Stimulated activated CD8-positive, alpha-beta memory T cell treated with anti-CD3 and anti-CD28 coated beads, Interleukin-4, amount 100 ng/mL, for 48 hours (primary cell): ENCODE results near the gene IVD.
"Not testable (repeated sequence)": the region's sequence is repeated elsewhere in the genome, so short reads cannot be mapped to it uniquely, and the experiment has no call there.

Source experiments
- DNase-seq: peaks from one replicate; pipeline ENCODE4 v3.0.0-alpha.2; 2020

Gene IVD

DNA sequence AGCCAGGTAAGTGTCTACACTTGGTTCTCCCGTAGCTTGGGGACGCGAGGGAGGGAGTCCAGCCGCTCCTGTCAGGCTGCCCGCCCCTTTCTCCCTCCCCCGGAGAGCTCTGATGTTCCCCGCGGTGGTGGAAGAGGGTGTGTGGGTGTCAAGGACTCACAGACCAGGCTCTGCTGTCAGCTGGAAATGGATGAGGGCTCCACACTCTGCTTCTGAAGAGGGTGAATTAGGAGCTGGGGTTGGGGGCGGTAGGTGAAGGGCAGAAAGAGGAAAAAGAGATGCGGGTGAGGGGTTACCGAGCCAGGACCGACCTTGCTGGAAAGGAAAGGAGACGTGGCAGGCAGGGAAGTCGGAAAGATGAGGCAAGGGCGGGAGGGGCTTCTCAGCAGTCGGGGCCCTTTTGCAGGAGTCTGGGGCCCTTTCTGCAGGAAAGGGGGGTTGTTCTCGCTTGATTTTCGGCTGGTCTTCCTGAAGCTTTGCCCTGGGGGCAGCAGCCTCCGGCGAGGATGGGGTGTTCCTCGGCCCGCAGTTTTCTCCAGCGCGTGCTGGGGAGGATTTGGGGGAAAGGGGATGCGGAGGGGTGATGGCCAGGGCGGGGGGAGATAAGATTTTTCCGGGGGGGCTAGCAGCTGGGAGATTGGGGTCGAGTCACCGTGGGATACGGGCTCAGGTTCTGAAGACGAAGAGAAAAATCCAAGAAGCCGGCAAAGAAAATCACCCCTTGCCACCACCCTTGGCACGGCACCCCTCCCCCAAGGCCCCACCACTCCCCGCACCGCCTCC, 34.6 kb downstream of the IVD start:
- DNase-seq, result peak; percentile 63

- DNase-seq, result peak; percentile 98
Measured at GRCh38 chr15:40440743-40441564, 35.4 kb downstream of the IVD start, which contains the start of gene BAHD1. Gene BAHD1 (plus strand): TSS chr15:40440953. CDS start chr15:40458465, 17,512 bp downstream.

GRCh38 chr15:40441565-40442531, 36.3 kb downstream of the IVD start:
- DNase-seq, result no peak

DNA sequence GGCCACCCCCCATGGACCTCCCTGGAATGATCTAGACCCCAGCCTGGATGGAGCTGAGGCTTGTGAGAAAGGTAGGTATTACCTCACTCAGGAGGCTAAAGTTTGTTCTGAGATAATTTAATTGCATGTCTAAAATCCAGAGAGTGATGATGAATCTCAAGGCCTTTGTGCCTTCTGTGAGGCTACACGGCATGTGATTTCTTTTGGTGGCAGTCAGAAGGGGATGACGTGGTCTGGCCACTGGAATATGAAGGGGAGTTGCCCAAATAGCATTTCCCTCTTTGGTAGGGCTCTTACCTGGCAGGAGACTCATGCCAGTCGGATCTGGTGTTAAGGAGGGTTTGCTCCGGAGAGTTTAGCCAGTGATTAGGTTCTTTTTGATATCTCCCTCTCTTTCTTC, 37.7 kb downstream of the IVD start:
- no peak for DNase-seq

DNA sequence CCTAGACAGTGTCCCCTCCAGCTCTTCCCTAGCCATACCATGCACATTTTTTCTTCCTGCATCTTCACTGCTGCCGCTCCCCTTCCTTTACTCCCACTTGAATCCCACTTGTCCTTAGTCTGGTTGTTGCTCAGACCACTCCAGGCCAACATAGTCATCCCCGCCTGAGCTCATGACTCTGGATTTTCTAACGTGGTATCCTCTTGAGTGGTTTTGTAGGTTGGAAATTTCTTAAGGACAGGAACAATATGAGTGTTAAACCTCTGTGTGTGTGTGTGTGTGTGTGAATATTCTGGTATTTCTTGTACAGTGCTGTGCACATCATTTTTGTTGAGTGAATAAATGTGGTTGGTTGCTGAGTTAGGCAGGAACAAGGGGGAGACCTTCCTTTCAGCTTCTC, 38.3 kb downstream of the IVD start:
- DNase-seq, result no peak

DNA sequence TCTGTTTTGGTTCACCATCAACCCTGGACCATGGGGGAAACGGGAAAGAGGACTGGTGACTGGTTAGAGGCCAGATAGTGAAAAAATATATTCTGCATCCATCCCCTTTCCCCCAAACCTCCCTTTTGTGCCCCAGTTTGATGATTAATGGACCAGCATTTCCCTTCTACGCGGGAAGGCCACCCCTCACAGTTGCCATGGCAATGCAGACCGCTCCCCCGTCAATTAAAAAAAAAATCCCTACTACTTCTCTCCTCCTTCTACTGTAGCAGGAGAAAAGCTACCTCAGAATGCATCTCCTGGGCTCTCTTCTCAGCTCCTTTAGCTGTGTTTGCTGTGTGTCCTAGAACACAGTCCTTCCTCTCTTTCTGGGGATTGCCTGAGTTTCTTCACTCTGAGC, 39.1 kb downstream of the IVD start:
- DNase-seq, result no peak

DNA sequence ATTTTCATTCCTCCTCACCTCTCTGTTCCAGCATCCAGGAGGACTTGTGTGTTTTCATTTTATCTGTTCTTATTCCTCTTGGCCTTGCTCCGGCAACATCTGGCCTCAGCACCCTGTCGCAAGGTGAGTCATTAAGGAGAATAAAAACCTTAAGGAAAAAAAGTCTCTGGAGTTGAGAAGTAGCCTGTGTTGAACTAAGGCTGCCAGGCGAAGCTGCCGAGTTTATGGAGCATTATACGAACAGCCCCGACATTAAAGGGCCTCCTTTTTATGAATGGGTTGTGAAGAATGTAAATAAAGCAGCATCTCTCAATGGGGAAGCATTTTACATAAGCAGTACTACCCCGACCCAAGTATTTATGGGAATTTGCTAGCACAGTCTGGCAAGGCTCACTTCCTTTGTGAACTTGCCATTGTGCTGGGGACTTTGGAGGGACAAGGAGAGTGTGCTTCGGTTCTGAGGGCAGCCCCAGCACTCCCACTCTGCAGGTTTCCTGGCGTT, 39.9 kb downstream of the IVD start:
- no peak for DNase-seq

DNA sequence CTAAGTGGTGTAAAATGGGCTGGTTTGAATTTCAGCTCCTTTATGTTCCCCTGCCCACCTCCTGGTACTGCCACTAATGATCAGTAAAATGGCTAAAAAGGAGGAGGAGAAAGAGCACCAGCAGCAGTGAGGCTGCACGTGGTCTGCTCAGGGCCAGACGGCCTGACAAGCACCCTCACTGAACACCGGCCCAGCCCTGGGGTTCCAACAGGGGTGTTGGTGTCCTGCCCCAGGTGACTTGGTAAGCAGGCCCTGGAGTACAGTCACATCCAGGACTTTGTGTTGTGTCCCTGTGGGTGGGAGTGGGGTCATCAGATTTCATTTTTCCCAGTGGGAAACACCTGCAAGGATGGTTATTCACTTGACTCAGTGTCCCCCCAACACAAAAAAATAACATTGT, 40.5 kb downstream of the IVD start:
- DNase-seq, result no peak

- DNase-seq, result no peak
Measured at GRCh38 chr15:40448354-40448753, 42.8 kb downstream of the IVD start.

- DNase-seq, result no peak
Measured at GRCh38 chr15:40449275-40449674, 43.7 kb downstream of the IVD start.

GRCh38 chr15:40450047-40450446, 44.5 kb downstream of the IVD start:
- no peak for DNase-seq

DNA sequence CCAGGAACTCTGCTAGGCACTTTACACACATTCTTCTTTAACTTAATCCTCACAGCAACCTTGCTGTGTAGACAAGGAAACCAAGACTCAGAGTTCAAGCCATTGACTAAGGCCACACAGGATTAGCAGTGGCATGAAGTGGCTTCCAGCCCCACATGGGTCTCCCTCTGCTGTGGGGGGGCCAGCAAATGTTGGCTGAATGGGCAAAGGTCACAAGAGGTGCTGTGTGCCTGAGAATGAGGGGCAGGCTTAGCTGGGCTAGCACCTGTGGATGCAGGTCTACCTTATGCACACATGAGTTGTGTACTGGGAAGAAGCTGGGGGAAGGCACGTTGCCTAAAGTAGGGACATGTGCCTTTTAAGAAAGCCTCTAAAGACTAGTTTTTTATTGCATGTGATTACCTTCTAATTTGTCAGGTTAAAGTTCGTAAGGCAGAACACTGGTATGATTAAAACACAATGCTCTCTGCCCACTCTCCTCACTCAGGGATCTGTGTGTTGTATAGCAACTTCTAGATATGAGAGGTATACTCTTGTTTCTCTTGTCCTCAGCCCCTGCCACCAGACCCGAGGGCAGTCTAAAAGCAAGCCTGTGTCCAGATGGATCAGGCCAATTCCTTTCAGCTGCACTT, 46.0 kb downstream of the IVD start:
- DNase-seq, result no peak

DNA sequence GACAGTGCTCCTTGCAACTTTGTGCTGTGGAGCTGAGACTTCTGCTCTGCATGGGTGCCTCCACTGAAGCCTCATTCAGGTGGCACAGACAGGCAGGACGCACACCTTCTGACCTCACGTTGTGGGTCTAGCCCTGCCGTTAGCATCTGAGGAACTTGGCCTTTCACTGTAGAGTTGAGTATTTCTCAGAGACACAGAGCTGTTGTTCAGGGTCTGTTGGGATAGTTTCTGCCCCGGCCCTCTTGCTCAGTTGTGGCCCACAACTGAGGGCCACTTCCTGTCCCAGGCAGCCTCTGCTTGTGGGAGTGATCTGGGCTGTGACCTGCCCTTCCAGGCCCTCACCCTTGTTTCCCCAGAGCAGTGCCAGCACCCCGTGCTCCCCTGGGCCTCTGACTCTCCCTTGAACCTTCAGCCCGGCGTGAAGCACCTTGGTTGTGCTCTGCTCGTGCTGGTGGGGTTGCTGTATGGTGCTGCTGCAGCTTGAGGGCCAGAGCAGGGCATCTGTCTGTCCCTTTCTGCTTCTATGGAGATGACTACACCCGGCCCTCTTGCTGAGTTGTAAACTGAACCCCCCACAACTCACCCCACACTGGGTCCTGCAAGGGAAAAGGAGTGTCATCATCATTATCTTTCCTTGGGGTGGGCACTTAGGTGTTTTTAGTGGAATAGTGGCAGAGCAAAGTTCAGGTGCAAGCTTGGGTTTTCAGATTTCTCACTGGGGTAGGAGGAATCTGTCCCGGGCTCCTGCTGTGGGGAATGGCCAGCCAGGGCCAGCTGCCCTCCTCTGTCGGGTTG, 46.9 kb downstream of the IVD start:
- no peak for DNase-seq

GRCh38 chr15:40453941-40454340, 48.3 kb downstream of the IVD start:
- not testable (repeated sequence) for DNase-seq

DNA sequence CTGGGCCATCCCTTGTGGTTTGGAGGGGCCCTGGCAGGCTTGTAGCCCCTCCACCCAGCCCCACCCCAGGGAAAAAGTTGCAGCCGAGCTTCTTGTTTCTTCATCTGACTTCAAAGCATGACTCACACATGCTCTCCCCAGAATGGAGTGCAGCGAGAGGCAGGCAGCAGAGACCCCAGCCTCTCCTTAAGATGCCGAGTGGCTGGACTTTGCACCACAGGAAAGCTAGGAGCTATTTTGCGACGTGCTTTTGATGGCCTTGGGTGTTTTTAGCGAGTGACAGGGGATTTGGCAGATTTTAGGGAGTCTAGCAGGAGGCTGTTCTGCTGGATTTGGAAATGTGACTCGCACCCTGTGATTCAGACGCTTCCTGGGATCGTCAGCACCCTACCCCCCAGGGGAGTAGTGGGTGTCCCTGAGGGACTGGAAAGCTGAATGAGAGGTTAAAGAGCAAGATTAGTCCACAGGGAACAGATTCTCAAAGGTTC, 49.4 kb downstream of the IVD start:
- no peak for DNase-seq

DNA sequence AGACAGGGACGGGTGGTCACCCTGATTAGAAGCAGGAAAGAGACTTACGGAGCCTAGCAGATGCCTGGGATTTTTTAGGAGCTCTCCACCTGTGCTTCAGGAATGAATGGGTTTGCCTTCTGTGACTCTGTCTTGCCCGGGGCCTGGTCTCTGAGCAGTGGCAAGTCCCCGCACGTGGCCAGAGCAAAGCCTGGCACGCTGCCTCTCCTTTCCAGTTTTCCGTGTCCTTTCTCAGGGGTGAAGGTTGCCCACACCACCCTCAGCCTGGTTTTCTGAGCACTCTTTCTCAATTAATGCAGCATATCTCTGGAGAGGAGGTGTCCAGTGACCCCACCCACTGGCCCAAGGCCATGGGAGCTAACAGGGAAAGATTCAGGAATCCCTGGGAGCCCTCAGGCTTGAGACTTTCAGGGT, 50.7 kb downstream of the IVD start:
- DNase-seq, result no peak

GRCh38 chr15:40456738-40457137, 51.1 kb downstream of the IVD start:
- DNase-seq, result no peak

- no peak for DNase-seq
Measured at GRCh38 chr15:40458495-40459371, 53.1 kb downstream of the IVD start.

GRCh38 chr15:40459391-40460015, 53.9 kb downstream of the IVD start:
- no peak for DNase-seq

GRCh38 chr15:40460404-40460803, 54.8 kb downstream of the IVD start:
- DNase-seq, result no peak
